Measurements from ENCODE around the gene RPL32.
"Not testable (repeated sequence)": the region's sequence is repeated elsewhere in the genome, so short reads cannot be mapped to it uniquely, and the experiment has no call there.

Gene RPL32

GRCh38 chr3:12854565-12854964, 13.2 kb upstream of the RPL32 start:
- no peak overlapping the region for H3K4me3 ChIP-seq (ENCODE audit: low read depth, low read length)
- no peaks in the 10 kb centered on the region for H3K9me3 ChIP-seq (ENCODE audit: control insufficient read depth, insufficient read depth, low read depth, low read length)
- ChIA-PET CTCF (interaction anchor here (0.6 kb wide), 1 partner anchor 155 kb away, joined by 3 read pairs; no protein-coding TSS in a partner anchor), POLR2A (interaction anchor here (1.4 kb wide), 1 partner anchor 13 kb away, joined by 3 read pairs; the partner anchor contains the start of gene RPL32)
- TF ChIP-seq ZNF843 (tag by site-specific recombination; IDR thresholded peaks at IDR 0.05), result no peak
- TF ChIP-seq PRDM2 (tag by site-specific recombination; IDR thresholded peaks at IDR 0.05; ENCODE audit: borderline replicate concordance), result no peak
- TF ChIP-seq ZNF610 (tag by site-specific recombination; IDR thresholded peaks at IDR 0.05; ENCODE audit: borderline replicate concordance), result no peak
- TF ChIP-seq ZBTB20 (tag by site-specific recombination; IDR thresholded peaks at IDR 0.05), result no peak
- TF ChIP-seq ZNF76 (tag by site-specific recombination; IDR thresholded peaks at IDR 0.05; ENCODE audit: borderline replicate concordance, low read depth), result no peak
- H3K27ac ChIP-seq (ENCODE audit: extremely low read depth, low read depth, low read length), result no peak overlapping the region
- H3K36me3 ChIP-seq (ENCODE audit: control insufficient read depth in 2 of 2, insufficient read depth in 1 of 2, low read length in 2 of 2), result no peaks in the 10 kb centered on the region
- H3K4me1 ChIP-seq (ENCODE audit: control insufficient read depth, insufficient read depth, low read length), result no peaks in the 10 kb centered on the region

DNA sequence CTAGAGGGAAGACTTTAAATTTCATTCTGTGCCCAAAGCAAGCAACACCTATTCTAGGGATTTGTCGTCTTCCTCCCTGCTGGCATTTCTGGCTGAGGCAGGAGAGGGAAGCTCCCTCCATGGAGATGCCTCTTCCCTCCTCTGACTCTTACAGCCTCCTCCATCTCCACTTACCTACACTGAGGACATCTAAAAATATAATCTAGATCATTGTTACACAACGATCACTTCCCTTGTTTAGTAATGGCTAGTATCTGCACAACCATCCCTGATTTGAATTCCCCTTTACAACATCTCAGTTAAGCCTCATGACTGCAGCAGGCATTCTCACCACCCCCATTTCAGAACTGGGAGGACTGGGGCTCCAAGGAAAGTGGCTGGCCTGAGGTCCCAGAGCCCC, 12.5 kb upstream of the RPL32 start:
- H3K4me1 ChIP-seq (ENCODE audit: control insufficient read depth, insufficient read depth, low read length); H3K4me3 ChIP-seq (ENCODE audit: low read depth, low read length); H3K27ac ChIP-seq (ENCODE audit: extremely low read depth, low read depth, low read length); H3K36me3 ChIP-seq (ENCODE audit: control insufficient read depth in 2 of 2, insufficient read depth in 1 of 2, low read length in 2 of 2); H3K9me3 ChIP-seq (ENCODE audit: control insufficient read depth, insufficient read depth, low read depth, low read length): not testable (repeated sequence)
- CTCF ChIA-PET, result interaction anchor here (1.5 kb wide), 1 partner anchor 12 kb away, joined by 5 read pairs; the partner anchor contains the start of gene RPL32
- POLR2A ChIA-PET, result interaction anchor here (1.4 kb wide), 1 partner anchor 12 kb away, joined by 3 read pairs; the partner anchor contains the start of gene RPL32

- CTCF ChIA-PET, result interaction anchor here (0.9 to 1.1 kb wide), 2 partner anchors 10 to 145 kb away, joined by 4 to 5 read pairs; partner anchors contain the start of gene RPL32
- TF ChIP-seq ZNF513 (tag by site-specific recombination; IDR thresholded peaks at IDR 0.05) (no peak), ZEB2 (tag by site-specific recombination; IDR thresholded peaks at IDR 0.05) (no peak), REST (tag by site-specific recombination; IDR thresholded peaks at IDR 0.05) (no peak), ZNF121 (tag by site-specific recombination; IDR thresholded peaks at IDR 0.05) (no peak), ZNF670 (tag by site-specific recombination; IDR thresholded peaks at IDR 0.05; ENCODE audit: low read depth) (no peak), ZNF37A (tag by site-specific recombination; IDR thresholded peaks at IDR 0.05) (no peak), KLF17 (tag by site-specific recombination; IDR thresholded peaks at IDR 0.05) (no peak)
- TF ChIP-seq, protein P1, sequence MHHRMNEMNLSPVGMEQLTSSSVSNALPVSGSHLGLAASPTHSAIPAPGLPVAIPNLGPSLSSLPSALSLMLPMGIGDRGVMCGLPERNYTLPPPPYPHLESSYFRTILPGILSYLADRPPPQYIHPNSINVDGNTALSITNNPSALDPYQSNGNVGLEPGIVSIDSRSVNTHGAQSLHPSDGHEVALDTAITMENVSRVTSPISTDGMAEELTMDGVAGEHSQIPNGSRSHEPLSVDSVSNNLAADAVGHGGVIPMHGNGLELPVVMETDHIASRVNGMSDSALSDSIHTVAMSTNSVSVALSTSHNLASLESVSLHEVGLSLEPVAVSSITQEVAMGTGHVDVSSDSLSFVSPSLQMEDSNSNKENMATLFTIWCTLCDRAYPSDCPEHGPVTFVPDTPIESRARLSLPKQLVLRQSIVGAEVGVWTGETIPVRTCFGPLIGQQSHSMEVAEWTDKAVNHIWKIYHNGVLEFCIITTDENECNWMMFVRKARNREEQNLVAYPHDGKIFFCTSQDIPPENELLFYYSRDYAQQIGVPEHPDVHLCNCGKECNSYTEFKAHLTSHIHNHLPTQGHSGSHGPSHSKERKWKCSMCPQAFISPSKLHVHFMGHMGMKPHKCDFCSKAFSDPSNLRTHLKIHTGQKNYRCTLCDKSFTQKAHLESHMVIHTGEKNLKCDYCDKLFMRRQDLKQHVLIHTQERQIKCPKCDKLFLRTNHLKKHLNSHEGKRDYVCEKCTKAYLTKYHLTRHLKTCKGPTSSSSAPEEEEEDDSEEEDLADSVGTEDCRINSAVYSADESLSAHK (tag by site-specific recombination; IDR thresholded peaks at IDR 0.05), result no peak
- POLR2A ChIA-PET, result no interaction called here
- Histone ChIP-seq H3K4me1 (ENCODE audit: control insufficient read depth, insufficient read depth, low read length) (no peaks in the 10 kb centered on the region), H3K36me3 (ENCODE audit: control insufficient read depth in 2 of 2, insufficient read depth in 1 of 2, low read length in 2 of 2) (no peaks in the 10 kb centered on the region), H3K9me3 (ENCODE audit: control insufficient read depth, insufficient read depth, low read depth, low read length) (no peaks in the 10 kb centered on the region), H3K4me3 (ENCODE audit: low read depth, low read length) (no peak overlapping the region), H3K27ac (ENCODE audit: extremely low read depth, low read depth, low read length) (no peak overlapping the region)
These were observed 10.8 kb upstream of the RPL32 start for GRCh38 chr3:12852201-12852600.
